Large intestine (tissue), 3 donors: ENCODE measurements around the gene CACNA1C. TPM values are rescaled to one million over a fixed set of nuclear protein-coding genes. Genes with fewer than 3 reads are reported as not detected.

Experiments used
- DNase-seq, 2 donors: peaks; one replicate each; pipeline versions ENCODE4 v3.0.0 to v3.0.0-alpha.2; 2013
- H3K27ac ChIP-seq: one replicate; pipeline ENCODE4 v1.5.1; 2013; ENCODE audit warnings: low read length
- H3K27me3 ChIP-seq: 2 replicates; pipeline ENCODE4 v1.6.1; 2013; ENCODE audit warnings: low read length; ENCODE audit not compliant: control insufficient read depth, insufficient read depth
- H3K36me3 ChIP-seq: 2 replicates; pipeline ENCODE4 v1.6.1; 2013; ENCODE audit warnings: low read length; ENCODE audit not compliant: control insufficient read depth, insufficient read depth
- H3K4me1 ChIP-seq: one replicate; pipeline ENCODE4 v1.6.1; 2013; ENCODE audit warnings: low read length; ENCODE audit not compliant: control insufficient read depth, insufficient read depth
- H3K4me3 ChIP-seq: one replicate; pipeline ENCODE4 v1.5.1; 2013; ENCODE audit warnings: low read length
- H3K9me3 ChIP-seq: one replicate; pipeline ENCODE4 v1.6.1; 2013; ENCODE audit warnings: mild to moderate bottlenecking, low read depth, low read length, moderate library complexity; ENCODE audit not compliant: control insufficient read depth
- WGBS: methylation state at CpG from one replicate; pipeline ENCODE4 v1.1.5; 2013; ENCODE audit warnings: low lambda C conversion rate; ENCODE audit not compliant: insufficient coverage; 5-methylcytosine and 5-hydroxymethylcytosine counted together
- polyA plus RNA-seq: library from polyadenylated mRNA; unstranded; fragments of 120-200 nt; gene quantifications from one replicate; pipeline ENCODE4 v1.2.1, GENCODE V29; 2013

The CACNA1C gene
- polyA plus RNA-seq, 1 donor: 5.9 TPM

DNA sequence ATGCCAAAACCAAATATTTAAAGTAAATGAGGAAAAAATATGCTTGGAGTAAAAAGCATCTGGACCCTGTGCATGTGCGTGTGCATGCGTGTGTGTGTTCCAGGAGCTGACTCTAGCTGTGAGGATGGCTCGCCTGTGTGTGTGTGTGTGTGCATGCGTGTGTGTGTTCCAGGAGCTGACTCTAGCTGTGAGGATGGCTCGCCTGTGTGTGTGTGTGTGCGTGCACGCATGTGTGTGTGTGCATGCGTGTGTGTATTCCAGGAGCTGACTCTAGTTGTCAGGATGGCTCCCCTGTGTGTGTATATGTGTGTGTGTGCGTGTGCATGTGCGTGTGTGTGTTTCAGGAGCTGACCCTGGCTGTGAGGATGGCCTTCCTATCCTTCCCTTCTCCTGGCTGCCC, 357.7 kb downstream of the CACNA1C start:
- no peaks in the 10 kb centered on the region for H3K4me1 ChIP-seq
- no peaks in the 10 kb centered on the region for H3K9me3 ChIP-seq
- no CpG with 5 or more reads among the region's 10 CpGs for WGBS
- no peak overlapping the region for H3K27ac ChIP-seq
- no peak for DNase-seq
- no peaks in the 10 kb centered on the region for H3K27me3 ChIP-seq
- no peak overlapping the region for H3K4me3 ChIP-seq
- H3K36me3 ChIP-seq: no peaks in the 10 kb centered on the region

- Histone ChIP-seq H3K9me3 (no peaks in the 10 kb centered on the region), H3K27me3 (no peaks in the 10 kb centered on the region), H3K4me1 (no peaks in the 10 kb centered on the region), H3K27ac (no peak overlapping the region), H3K4me3 (no peak overlapping the region), H3K36me3 (no peaks in the 10 kb centered on the region)
- DNase-seq: no peak
- no CpG with 5 or more reads among the region's 7 CpGs for WGBS
Observed at GRCh38 chr12:2411011-2411410, 358.2 kb downstream of the CACNA1C start.

GRCh38 chr12:2411616-2412304, 359.0 kb downstream of the CACNA1C start:
- Histone ChIP-seq H3K27ac (no peak overlapping the region), H3K36me3 (no peaks in the 10 kb centered on the region), H3K9me3 (no peaks in the 10 kb centered on the region), H3K4me3 (no peak overlapping the region), H3K4me1 (no peaks in the 10 kb centered on the region), H3K27me3 (no peaks in the 10 kb centered on the region)
- 40% methylated on average over 1 of the region's 12 CpGs for WGBS
- DNase-seq: no peak

GRCh38 chr12:2412305-2412643, 359.5 kb downstream of the CACNA1C start:
- no peak for DNase-seq
- Histone ChIP-seq H3K4me3 (no peak overlapping the region), H3K27ac (no peak overlapping the region), H3K36me3 (no peaks in the 10 kb centered on the region), H3K27me3 (no peaks in the 10 kb centered on the region), H3K9me3 (no peaks in the 10 kb centered on the region), H3K4me1 (no peaks in the 10 kb centered on the region)
- no CpG with 5 or more reads among the region's 9 CpGs for WGBS

DNA sequence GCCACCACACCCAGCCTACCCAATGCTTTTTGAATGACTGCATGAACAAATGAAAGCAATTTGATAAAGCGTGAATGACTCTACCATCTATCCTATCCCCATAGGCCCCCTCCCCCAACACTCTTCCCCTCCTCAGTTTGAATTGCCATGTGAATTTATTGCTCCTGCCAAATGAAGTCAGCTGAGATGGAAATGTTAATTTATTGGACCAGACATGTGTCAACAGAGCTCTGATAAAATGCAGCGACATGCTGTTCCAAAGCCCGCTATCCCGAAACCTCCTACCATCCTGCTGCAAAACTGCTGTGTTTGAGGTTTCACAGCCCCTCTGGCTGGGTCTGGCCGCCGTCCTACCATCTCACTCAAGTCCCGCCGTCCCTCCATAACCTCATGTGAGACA, 360.5 kb downstream of the CACNA1C start:
- no peaks in the 10 kb centered on the region for H3K9me3 ChIP-seq
- H3K4me3 ChIP-seq: no peak overlapping the region
- WGBS: no CpG with 5 or more reads among the region's 8 CpGs
- no peak for DNase-seq
- H3K27ac ChIP-seq: no peak overlapping the region
- H3K4me1 ChIP-seq: no peaks in the 10 kb centered on the region
- no peaks in the 10 kb centered on the region for H3K36me3 ChIP-seq
- H3K27me3 ChIP-seq: no peaks in the 10 kb centered on the region

GRCh38 chr12:2413999-2414792, 361.4 kb downstream of the CACNA1C start:
- Histone ChIP-seq H3K4me3 (no peak overlapping the region), H3K4me1 (no peaks in the 10 kb centered on the region), H3K36me3 (no peaks in the 10 kb centered on the region), H3K27ac (no peak overlapping the region), H3K27me3 (no peaks in the 10 kb centered on the region), H3K9me3 (no peaks in the 10 kb centered on the region)
- no peak for DNase-seq
- no CpG with 5 or more reads among the region's 13 CpGs for WGBS

DNA sequence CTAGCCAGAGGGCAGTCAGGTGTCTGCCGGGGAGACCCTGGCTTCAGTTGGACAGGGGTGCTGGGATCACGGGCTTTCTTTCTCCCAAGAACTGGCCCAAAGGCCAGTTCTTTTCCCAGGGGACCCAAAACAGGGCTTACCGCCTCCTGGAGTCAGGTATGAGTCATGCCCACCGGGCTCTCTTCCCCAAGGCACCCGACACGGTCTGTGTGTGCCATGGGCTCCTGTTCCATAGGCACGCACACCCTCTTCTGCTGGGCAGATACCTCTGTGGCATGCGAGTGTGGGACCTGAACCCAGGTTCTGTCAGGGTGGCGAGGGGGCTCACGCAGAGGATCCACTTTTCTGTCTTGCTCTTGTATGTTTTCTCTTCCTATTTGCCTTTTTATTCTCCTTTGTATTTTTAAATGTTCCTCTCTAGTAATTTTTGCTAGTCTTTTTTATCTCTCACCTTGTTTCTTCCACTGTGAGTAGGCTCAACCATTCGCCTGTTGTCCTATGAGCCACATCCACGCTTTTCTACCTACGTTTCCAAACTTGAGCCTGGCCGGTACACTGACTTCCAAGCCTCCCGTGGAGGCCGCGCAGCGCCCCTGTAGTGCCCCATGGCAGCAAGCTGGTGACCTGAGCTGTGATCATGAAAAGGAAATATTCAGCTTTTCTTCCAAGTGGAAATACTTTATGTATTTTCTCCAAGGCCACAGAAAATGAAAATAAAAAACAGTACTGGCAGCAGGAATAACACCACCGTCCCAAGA, 362.2 kb downstream of the CACNA1C start:
- 96% methylated on average over 3 of the region's 19 CpGs for WGBS
- no peak overlapping the region for H3K27ac ChIP-seq

DNA sequence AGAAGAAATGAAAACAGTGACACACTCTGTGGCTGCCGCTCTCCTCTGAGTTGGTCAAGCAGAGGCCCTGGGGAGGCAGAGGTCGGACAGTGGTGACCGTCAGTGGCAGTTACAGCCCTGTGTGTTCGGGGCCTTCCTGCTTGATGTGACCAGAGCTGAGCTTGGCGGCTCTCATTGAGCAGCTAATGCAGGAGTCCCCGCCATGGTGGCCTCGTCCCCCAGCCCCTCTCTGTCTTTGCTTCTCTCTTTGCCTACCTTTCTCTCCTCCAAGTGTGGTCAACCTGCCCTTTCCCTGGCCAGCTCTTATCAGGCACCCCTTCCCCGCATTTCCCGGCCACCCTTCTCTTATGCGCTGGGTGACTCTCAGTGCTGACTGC, 362.8 kb downstream of the CACNA1C start:
- Histone ChIP-seq H3K36me3 (no peaks in the 10 kb centered on the region), H3K4me3 (no peak overlapping the region), H3K27me3 (no peaks in the 10 kb centered on the region), H3K27ac (no peak overlapping the region), H3K4me1 (no peaks in the 10 kb centered on the region), H3K9me3 (no peaks in the 10 kb centered on the region)
- WGBS: no CpG with 5 or more reads among the region's 10 CpGs
- DNase-seq: no peak

More for the DNA sequence above, 362.2 kb downstream of the CACNA1C start:
- H3K27me3 ChIP-seq: no peaks in the 10 kb centered on the region
- DNase-seq: no peak
- H3K4me3 ChIP-seq: no peak overlapping the region
- no peaks in the 10 kb centered on the region for H3K36me3 ChIP-seq
- H3K4me1 ChIP-seq: no peaks in the 10 kb centered on the region
- no peaks in the 10 kb centered on the region for H3K9me3 ChIP-seq

DNA sequence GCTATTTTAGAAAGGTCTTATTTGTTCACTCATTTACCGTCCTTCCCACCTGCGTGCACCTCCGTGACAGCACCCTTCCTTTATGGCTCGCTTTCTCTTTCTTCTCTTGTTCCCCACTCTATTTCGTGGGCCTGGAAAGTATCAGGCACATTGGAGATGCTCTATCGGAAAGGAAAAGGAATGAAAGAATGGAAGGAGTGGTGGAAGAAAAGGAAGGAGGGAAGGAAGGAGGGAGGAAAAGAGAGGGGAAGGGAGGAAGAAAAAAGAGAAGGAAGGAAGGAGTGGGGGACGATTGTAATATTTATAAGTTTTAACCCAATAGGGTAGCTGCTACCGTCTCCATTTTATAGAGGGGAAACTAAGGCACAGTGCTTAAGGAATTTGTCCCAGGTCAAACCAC, 363.4 kb downstream of the CACNA1C start:
- no peak for DNase-seq
- no peaks in the 10 kb centered on the region for H3K36me3 ChIP-seq
- WGBS: 100% methylated on average over 1 of the region's 8 CpGs
- H3K27me3 ChIP-seq: no peaks in the 10 kb centered on the region
- no peak overlapping the region for H3K27ac ChIP-seq
- H3K4me1 ChIP-seq: no peaks in the 10 kb centered on the region
- no peak overlapping the region for H3K4me3 ChIP-seq
- H3K9me3 ChIP-seq: no peaks in the 10 kb centered on the region

- DNase-seq: no peak
- Histone ChIP-seq H3K4me3 (no peak overlapping the region), H3K27me3 (no peaks in the 10 kb centered on the region), H3K9me3 (no peaks in the 10 kb centered on the region), H3K36me3 (no peaks in the 10 kb centered on the region), H3K4me1 (no peaks in the 10 kb centered on the region), H3K27ac (no peak overlapping the region)
- no CpG with 5 or more reads among the region's 10 CpGs for WGBS
Observed at GRCh38 chr12:2417481-2418160, 364.8 kb downstream of the CACNA1C start.
